MM.1S (cell line): ENCODE data around the gene RNF43.

ENCODE experiments used
- DNase-seq: peaks from one replicate; pipeline ENCODE4 v3.0.0-alpha.2; 2015
- H2AFZ ChIP-seq: fragments of 300-600 bp; sonication (generic); 2 replicates; pipeline ENCODE4 v1.6.0; 2016; ENCODE audit warnings: antibody characterized with exemption, low read length
- H3F3A ChIP-seq: fragments of 300-600 bp; sonication (generic); 2 replicates; pipeline ENCODE4 v1.6.1; 2016; ENCODE audit warnings: mild to moderate bottlenecking, antibody characterized with exemption, low read length, moderate library complexity, mixed read lengths; ENCODE audit not compliant: insufficient read depth
- H3K27ac ChIP-seq: fragments of 300-600 bp; sonication (generic); 2 replicates; pipeline ENCODE4 v1.5.1; 2016; ENCODE audit warnings: mild to moderate bottlenecking, low read length
- H3K27me3 ChIP-seq: fragments of 300-600 bp; sonication (generic); replicated peaks from 2 replicates; pipeline ENCODE4 v1.6.0; 2016; ENCODE audit warnings: low read length; ENCODE audit not compliant: insufficient read depth
- H3K36me3 ChIP-seq: fragments of 300-600 bp; sonication (generic); replicated peaks from 2 replicates; pipeline ENCODE4 v1.6.1; 2016; ENCODE audit warnings: mild to moderate bottlenecking, low read length, mixed read lengths; ENCODE audit not compliant: insufficient read depth
- H3K4me1 ChIP-seq: fragments of 300-600 bp; sonication (generic); 2 replicates; pipeline ENCODE4 v1.6.1; 2016; ENCODE audit warnings: low read length, mixed read lengths
- H3K4me2 ChIP-seq: fragments of 300-600 bp; sonication (generic); 2 replicates; pipeline ENCODE4 v1.6.0; 2016; ENCODE audit warnings: low read depth, low read length
- H3K4me3 ChIP-seq: fragments of 300-600 bp; sonication (generic); 2 replicates; pipeline ENCODE4 v1.5.1; 2016; ENCODE audit warnings: low read length, mixed read lengths
- H3K79me2 ChIP-seq: fragments of 300-600 bp; sonication (generic); 2 replicates; pipeline ENCODE4 v1.6.1; 2016; ENCODE audit warnings: mixed run types, low read length, mixed read lengths
- H3K9ac ChIP-seq: fragments of 300-600 bp; sonication (generic); 2 replicates; pipeline ENCODE4 v1.6.1; 2016; ENCODE audit warnings: low read length, mixed read lengths
- H3K9me2 ChIP-seq: fragments of 300-600 bp; sonication (generic); replicated peaks from 2 replicates; pipeline ENCODE4 v1.6.1; 2016; ENCODE audit warnings: mild to moderate bottlenecking, low read length, mixed read lengths; ENCODE audit not compliant: insufficient read depth
- H3K9me3 ChIP-seq: fragments of 300-600 bp; sonication (generic); replicated peaks from 2 replicates; pipeline ENCODE4 v1.6.1; 2016; ENCODE audit warnings: mild to moderate bottlenecking, low read length, mixed read lengths; ENCODE audit not compliant: insufficient read depth
- H4K20me1 ChIP-seq: fragments of 300-600 bp; sonication (generic); 2 replicates; pipeline ENCODE4 v1.6.1; 2016; ENCODE audit warnings: mild to moderate bottlenecking, low read length, moderate library complexity, mixed read lengths; ENCODE audit not compliant: insufficient read depth
- CTCF ChIP-seq: fragments of 300-600 bp; sonication (generic); IDR thresholded peaks from 2 replicates; pipeline ENCODE4 v1.5.1; 2016; ENCODE audit warnings: antibody characterized with exemption, low read length, mixed read lengths
- EZH2 ChIP-seq: fragments of 300-600 bp; sonication (generic); optimal IDR thresholded peaks from 2 replicates; pipeline ENCODE3; 2017; ENCODE audit warnings: low read depth, mild to moderate bottlenecking, antibody characterized with exemption, low read length, mixed read lengths
- EZH2phosphoT487 ChIP-seq: fragments of 300-600 bp; sonication (generic); IDR thresholded peaks from 2 replicates; pipeline ENCODE4 v1.6.1; 2018; ENCODE audit warnings: antibody characterized with exemption, low read length

RNF43 gene

GRCh38 chr17:58409432-58409831 is 7.9 kb downstream of the RNF43 start:
- Histone ChIP-seq H2AFZ (no peak overlapping the region), H3K4me3 (no peak overlapping the region), H3K9me2 (no peaks in the 10 kb centered on the region), H3K9me3 (no peaks in the 10 kb centered on the region), H4K20me1 (no peaks in the 10 kb centered on the region), H3K36me3 (no peaks in the 10 kb centered on the region), H3K4me1 (no peaks in the 10 kb centered on the region), H3K27ac (no peak overlapping the region), H3K4me2 (no peak overlapping the region), H3F3A (no peaks in the 10 kb centered on the region), H3K9ac (no peak overlapping the region), H3K27me3 (no peaks in the 10 kb centered on the region), H3K79me2 (no peaks in the 10 kb centered on the region)
- no peak for DNase-seq
- TF ChIP-seq CTCF: no peak
- TF ChIP-seq EZH2: no peak
- TF ChIP-seq EZH2phosphoT487: no peak

- Histone ChIP-seq H3F3A (no peaks in the 10 kb centered on the region), H2AFZ (no peak overlapping the region), H3K4me1 (no peaks in the 10 kb centered on the region), H3K9ac (no peak overlapping the region), H3K9me2 (no peaks in the 10 kb centered on the region), H3K36me3 (no peaks in the 10 kb centered on the region), H3K27me3 (no peaks in the 10 kb centered on the region), H3K79me2 (no peaks in the 10 kb centered on the region), H3K4me3 (no peak overlapping the region), H3K9me3 (no peaks in the 10 kb centered on the region), H4K20me1 (no peaks in the 10 kb centered on the region), H3K4me2 (no peak overlapping the region), H3K27ac (no peak overlapping the region)
- DNase-seq: no peak
- TF ChIP-seq EZH2phosphoT487: no peak
- no peak for TF ChIP-seq CTCF
- no peak for TF ChIP-seq EZH2
Measured at GRCh38 chr17:58403311-58403710, 14.0 kb downstream of the RNF43 start.

GRCh38 chr17:58402679-58403078 is 14.7 kb downstream of the RNF43 start:
- H3K4me2 ChIP-seq: no peak overlapping the region
- H3K27ac ChIP-seq: no peak overlapping the region
- no peaks in the 10 kb centered on the region for H3K4me1 ChIP-seq
- no peak overlapping the region for H3K4me3 ChIP-seq
- H3K9me3 ChIP-seq: no peaks in the 10 kb centered on the region
- no peaks in the 10 kb centered on the region for H3K27me3 ChIP-seq
- H2AFZ ChIP-seq: no peak overlapping the region
- H3K36me3 ChIP-seq: no peaks in the 10 kb centered on the region
- H3K79me2 ChIP-seq: no peaks in the 10 kb centered on the region
- H3K9me2 ChIP-seq: no peaks in the 10 kb centered on the region
- no peaks in the 10 kb centered on the region for H4K20me1 ChIP-seq
- no peak for DNase-seq
- H3K9ac ChIP-seq: no peak overlapping the region
- H3F3A ChIP-seq: no peaks in the 10 kb centered on the region
- TF ChIP-seq EZH2 (no peak), CTCF (no peak), EZH2phosphoT487 (no peak)
